ENCODE data around the gene ASPSCR1. TPM values are rescaled to one million over a fixed set of nuclear protein-coding genes. Genes with fewer than 3 reads are reported as not detected.

Gene ASPSCR1
- total and polyA plus RNA-seq, 2 of the 13 experiments (the other 11 are each of a cell fraction or from before 2014, with no cell fraction given): 274 to 314 TPM

GRCh38 chr17:82056729-82057621, 79.5 kb downstream of the ASPSCR1 start (continued):
- TF ChIP-seq ZNF18 (CRISPR knock-in tag; IDR thresholded peaks at IDR 0.05; ENCODE audit: insufficient replicate concordance): no peak
- TF ChIP-seq SMAD3 (CRISPR knock-in tag; IDR thresholded peaks at IDR 0.05): no peak
- no peak for TF ChIP-seq FOSL2 (CRISPR knock-in tag; IDR thresholded peaks at IDR 0.05)
- TF ChIP-seq IKZF4 (CRISPR knock-in tag; IDR thresholded peaks at IDR 0.05; ENCODE audit: borderline replicate concordance, low read depth, not compliant biosample characterization): no peak
- TF ChIP-seq LCORL (IDR thresholded peaks at IDR 0.05): no peak
- TF ChIP-seq LCORL (CRISPR knock-in tag; IDR thresholded peaks at IDR 0.05): peak; percentile 92
- TF ChIP-seq ATF1 (CRISPR knock-in tag; IDR thresholded peaks at IDR 0.05): no peak
- no peak for TF ChIP-seq ELF4 (CRISPR knock-in tag; IDR thresholded peaks at IDR 0.05; ENCODE audit: borderline replicate concordance)
- TF ChIP-seq ZFP36L2 (CRISPR knock-in tag; IDR thresholded peaks at IDR 0.05): no peak
- 0 out of 2 replicates have a peak, but pooled peaks have one; percentile 9 for TF ChIP-seq MIER2 (CRISPR knock-in tag; IDR thresholded peaks at IDR 0.05)
- TF ChIP-seq YEATS4 (CRISPR knock-in tag; IDR thresholded peaks at IDR 0.05; ENCODE audit: borderline replicate concordance): peak; percentile 65; the same call in 1 of the 2 replicates
- peak; percentile 86; the same call in 1 of the 2 replicates for TF ChIP-seq ZNF281 (CRISPR knock-in tag; IDR thresholded peaks at IDR 0.05; ENCODE audit: borderline replicate concordance)
- peak; percentile 83 for TF ChIP-seq ZMAT3 (CRISPR knock-in tag; conservative IDR thresholded peaks at IDR 0.05)
- 0 out of 2 replicates have a peak, but pooled peaks have one; percentile 73 for TF ChIP-seq ZSCAN29 (CRISPR knock-in tag; conservative IDR thresholded peaks at IDR 0.05)
- TF ChIP-seq MAZ (IDR thresholded peaks at IDR 0.05; ENCODE audit: borderline replicate concordance, low read depth, low read length): peak; percentile 8; the same call in 1 of the 2 replicates
- TF ChIP-seq MAZ (CRISPR knock-in tag; IDR thresholded peaks at IDR 0.05; ENCODE audit: low read depth): peak; percentile 95
- TF ChIP-seq NR2F6 (IDR thresholded peaks at IDR 0.05): peak; percentile 51; the same call in 1 of the 2 replicates
- TF ChIP-seq NR2F6 (CRISPR knock-in tag; IDR thresholded peaks at IDR 0.05): peak; percentile 48; the same call in 1 of the 2 replicates
- peak; percentile 68; the same call in 1 of the 2 replicates for TF ChIP-seq MTF2 (CRISPR knock-in tag; IDR thresholded peaks at IDR 0.05; ENCODE audit: borderline replicate concordance)
- 0 out of 2 replicates have a peak, but pooled peaks have one; percentile 54 for TF ChIP-seq MAFG (CRISPR knock-in tag; IDR thresholded peaks at IDR 0.05)
- TF ChIP-seq KDM5B (CRISPR knock-in tag; IDR thresholded peaks at IDR 0.05; ENCODE audit: borderline replicate concordance): peak; percentile 89
- peak; percentile 35; the same call in 1 of the 2 replicates for TF ChIP-seq ELF1 (CRISPR knock-in tag; IDR thresholded peaks at IDR 0.05)
- no peak for TF ChIP-seq REXO4 (CRISPR knock-in tag; IDR thresholded peaks at IDR 0.05; ENCODE audit: borderline replicate concordance)
- peak; percentile 66 for TF ChIP-seq ZNF317 (CRISPR knock-in tag; IDR thresholded peaks at IDR 0.05)
- no peak for TF ChIP-seq MBNL3 (CRISPR knock-in tag; conservative IDR thresholded peaks at IDR 0.05)
